Panc1 (cell line): ENCODE data around the gene P2RX3. TPM values are rescaled to one million over a fixed set of nuclear protein-coding genes. Genes with fewer than 3 reads are reported as not detected.

ENCODE experiments used
- ATAC-seq: fragments of 200-7000 bp; cut with Tn5 transposase; 2 replicates; pipeline ENCODE4 v1.9.1; 2020; ENCODE audit warnings: mild to moderate bottlenecking, moderate library complexity
- BruUV-seq: library from RNA; stranded (reverse); fragments of 400-500 nt; replicated peaks from 2 replicates; lab custom pipeline; 2021; lab: Mats Ljungman, UMichigan
- CTCF ChIA-PET: fragments of 300-600 bp; sonication (Branson Sonifier 250); formaldehyde crosslinking; loops from one replicate; lab custom pipeline; 2022; ENCODE audit warnings: antibody characterized with exemption; lab: Charles Lee
- POLR2A ChIA-PET: fragments of 300-600 bp; sonication (Branson Sonifier 250); formaldehyde crosslinking; loops from one replicate; lab custom pipeline; 2022; ENCODE audit warnings: antibody characterized with exemption; lab: Charles Lee
- DNase-seq: peaks from one replicate; pipeline ENCODE4 v3.0.0-alpha.2; 2010; ENCODE audit warnings: low read depth, low spot score
- H3K27ac ChIP-seq: 2 replicates; pipeline ENCODE4 v1.5.1; 2011; ENCODE audit warnings: mild to moderate bottlenecking, low read length, inconsistent platforms
- H3K27me3 ChIP-seq: fragments of 200-500 bp; sonication (Bioruptor generic); 2 replicates; pipeline ENCODE4 v1.6.0; 2014; ENCODE audit warnings: low read length, inconsistent platforms; ENCODE audit not compliant: control insufficient read depth, insufficient read depth
- H3K36me3 ChIP-seq: fragments of 200-500 bp; sonication (Bioruptor generic); 2 replicates; pipeline ENCODE4 v1.5.1; 2014; ENCODE audit warnings: inconsistent platforms, mild to moderate bottlenecking, low read length, moderate library complexity; ENCODE audit not compliant: control insufficient read depth, insufficient read depth
- H3K4me1 ChIP-seq: 2 replicates; pipeline ENCODE4 v1.5.1; 2011; ENCODE audit warnings: inconsistent platforms, mild to moderate bottlenecking, low read length, moderate library complexity; ENCODE audit not compliant: control insufficient read depth, insufficient read depth
- H3K4me3 ChIP-seq, 2 experiments: 2 replicates each; pipeline ENCODE4 v1.5.1; 2011 to 2012; ENCODE audit warnings: low read depth in 2 of 2, low read length in 2 of 2, mild to moderate bottlenecking in 2 of 2, inconsistent platforms in 1 of 2, moderate library complexity in 1 of 2
- H3K9me3 ChIP-seq: fragments of 200-500 bp; sonication (Bioruptor generic); 2 replicates; pipeline ENCODE4 v1.5.1; 2014; ENCODE audit warnings: low read depth, mild to moderate bottlenecking, inconsistent platforms, low read length, moderate library complexity; ENCODE audit not compliant: control insufficient read depth, insufficient read depth
- POLR2AphosphoS5 ChIP-seq: IDR thresholded peaks from 2 replicates; pipeline ENCODE4 v1.6.1; 2012; ENCODE audit warnings: mild to moderate bottlenecking, low read depth, low read length, moderate library complexity
- SIN3A ChIP-seq: IDR thresholded peaks from 2 replicates; pipeline ENCODE4 v1.6.1; 2012; ENCODE audit warnings: low read depth, mild to moderate bottlenecking, low read length, moderate library complexity, borderline replicate concordance; ENCODE audit not compliant: insufficient read depth
- TCF7L2 ChIP-seq: IDR thresholded peaks from 2 replicates; pipeline ENCODE4 v1.6.1; 2011; ENCODE audit warnings: mild to moderate bottlenecking, low read depth, low read length, inconsistent platforms
- in situ Hi-C: cut with HindIII; loops from 2 replicates; pipeline ENCODE4 v1.10.0; 2016; ENCODE audit warnings: low sequenced_read_pairs, low pct_unique_long_range_greater_than_20kb
- intact Hi-C: fragments of 100-400 bp; cut with micrococcal nuclease; formaldehyde crosslinking; loops from one replicate; pipeline ENCODE4 v1.10.0; 2022; ENCODE audit not compliant: unreplicated experiment
- total RNA-seq: library from RNA; stranded (reverse); gene quantifications from one replicate; pipeline ENCODE4 v1.2.1, GENCODE V29; 2021; ENCODE audit not compliant: unreplicated experiment
- TF ChIP-seq, protein P1 (sequence below): fragments of 450-650 bp; IDR thresholded peaks from 2 replicates; pipeline ENCODE4 v1.5.1; 2017; ENCODE audit warnings: mild to moderate bottlenecking
- TF ChIP-seq, protein P2 (sequence below), 2 experiments: IDR thresholded peaks; 2 replicates each; pipeline ENCODE4 v1.6.1; 2011 to 2012; ENCODE audit warnings: low read depth in 2 of 2, control low read depth in 1 of 2, low read length in 1 of 2, mild to moderate bottlenecking in 1 of 2, moderate library complexity in 1 of 2; ENCODE audit not compliant: insufficient read depth in 1 of 2

The P2RX3 gene
- total RNA-seq, 1 experiment from 2014 or later = not detected

DNA sequence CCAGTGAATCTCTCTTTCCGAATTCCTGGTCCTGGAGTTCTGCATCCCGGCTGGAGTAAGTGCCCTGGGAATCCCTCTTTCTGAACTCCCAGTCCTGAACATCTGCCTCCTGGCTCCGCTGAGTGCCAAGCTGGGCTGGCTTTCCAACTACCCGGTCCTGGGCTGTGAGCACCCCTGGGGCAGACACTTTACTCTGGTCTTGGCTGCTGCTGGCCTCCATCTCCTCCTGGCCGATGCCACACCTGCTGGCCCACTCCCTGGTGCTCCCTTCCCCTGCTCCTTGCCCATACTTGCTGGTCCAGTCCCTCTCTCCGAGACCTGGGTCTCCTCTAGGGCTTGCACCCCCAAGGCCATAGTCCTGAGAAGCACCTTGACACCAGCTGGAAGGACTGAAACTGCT lies 28.1 kb upstream of the P2RX3 start:
- no TSS peak for BruUV-seq
- CTCF ChIA-PET = no interaction called here
- TF ChIP-seq, protein P1, sequence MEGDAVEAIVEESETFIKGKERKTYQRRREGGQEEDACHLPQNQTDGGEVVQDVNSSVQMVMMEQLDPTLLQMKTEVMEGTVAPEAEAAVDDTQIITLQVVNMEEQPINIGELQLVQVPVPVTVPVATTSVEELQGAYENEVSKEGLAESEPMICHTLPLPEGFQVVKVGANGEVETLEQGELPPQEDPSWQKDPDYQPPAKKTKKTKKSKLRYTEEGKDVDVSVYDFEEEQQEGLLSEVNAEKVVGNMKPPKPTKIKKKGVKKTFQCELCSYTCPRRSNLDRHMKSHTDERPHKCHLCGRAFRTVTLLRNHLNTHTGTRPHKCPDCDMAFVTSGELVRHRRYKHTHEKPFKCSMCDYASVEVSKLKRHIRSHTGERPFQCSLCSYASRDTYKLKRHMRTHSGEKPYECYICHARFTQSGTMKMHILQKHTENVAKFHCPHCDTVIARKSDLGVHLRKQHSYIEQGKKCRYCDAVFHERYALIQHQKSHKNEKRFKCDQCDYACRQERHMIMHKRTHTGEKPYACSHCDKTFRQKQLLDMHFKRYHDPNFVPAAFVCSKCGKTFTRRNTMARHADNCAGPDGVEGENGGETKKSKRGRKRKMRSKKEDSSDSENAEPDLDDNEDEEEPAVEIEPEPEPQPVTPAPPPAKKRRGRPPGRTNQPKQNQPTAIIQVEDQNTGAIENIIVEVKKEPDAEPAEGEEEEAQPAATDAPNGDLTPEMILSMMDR = no peak
- no peak for TF ChIP-seq TCF7L2
- TF ChIP-seq POLR2AphosphoS5 = no peak
- TF ChIP-seq, protein P2, sequence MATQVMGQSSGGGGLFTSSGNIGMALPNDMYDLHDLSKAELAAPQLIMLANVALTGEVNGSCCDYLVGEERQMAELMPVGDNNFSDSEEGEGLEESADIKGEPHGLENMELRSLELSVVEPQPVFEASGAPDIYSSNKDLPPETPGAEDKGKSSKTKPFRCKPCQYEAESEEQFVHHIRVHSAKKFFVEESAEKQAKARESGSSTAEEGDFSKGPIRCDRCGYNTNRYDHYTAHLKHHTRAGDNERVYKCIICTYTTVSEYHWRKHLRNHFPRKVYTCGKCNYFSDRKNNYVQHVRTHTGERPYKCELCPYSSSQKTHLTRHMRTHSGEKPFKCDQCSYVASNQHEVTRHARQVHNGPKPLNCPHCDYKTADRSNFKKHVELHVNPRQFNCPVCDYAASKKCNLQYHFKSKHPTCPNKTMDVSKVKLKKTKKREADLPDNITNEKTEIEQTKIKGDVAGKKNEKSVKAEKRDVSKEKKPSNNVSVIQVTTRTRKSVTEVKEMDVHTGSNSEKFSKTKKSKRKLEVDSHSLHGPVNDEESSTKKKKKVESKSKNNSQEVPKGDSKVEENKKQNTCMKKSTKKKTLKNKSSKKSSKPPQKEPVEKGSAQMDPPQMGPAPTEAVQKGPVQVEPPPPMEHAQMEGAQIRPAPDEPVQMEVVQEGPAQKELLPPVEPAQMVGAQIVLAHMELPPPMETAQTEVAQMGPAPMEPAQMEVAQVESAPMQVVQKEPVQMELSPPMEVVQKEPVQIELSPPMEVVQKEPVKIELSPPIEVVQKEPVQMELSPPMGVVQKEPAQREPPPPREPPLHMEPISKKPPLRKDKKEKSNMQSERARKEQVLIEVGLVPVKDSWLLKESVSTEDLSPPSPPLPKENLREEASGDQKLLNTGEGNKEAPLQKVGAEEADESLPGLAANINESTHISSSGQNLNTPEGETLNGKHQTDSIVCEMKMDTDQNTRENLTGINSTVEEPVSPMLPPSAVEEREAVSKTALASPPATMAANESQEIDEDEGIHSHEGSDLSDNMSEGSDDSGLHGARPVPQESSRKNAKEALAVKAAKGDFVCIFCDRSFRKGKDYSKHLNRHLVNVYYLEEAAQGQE (IDR thresholded peaks at IDR 0.05; ENCODE audit: insufficient read depth in 1 of 2, low read depth in 2 of 2, low read length in 1 of 2) = no peak
- no peak for TF ChIP-seq SIN3A
- no peak overlapping the region for H3K4me3 ChIP-seq
- H3K9me3 ChIP-seq = no peaks in the 10 kb centered on the region
- ATAC-seq (no peak), DNase-seq (no peak)
- H3K27ac ChIP-seq = no peak overlapping the region; the same call in 1 of the 2 replicates
- H3K4me1 ChIP-seq = peaks cover 28% of the 10 kb centered on the region
- intact Hi-C loops (no loop called here), in situ Hi-C loops (no loop called here)
- no peaks in the 10 kb centered on the region for H3K27me3 ChIP-seq
- H3K36me3 ChIP-seq = no peaks in the 10 kb centered on the region
- POLR2A ChIA-PET = no interaction called here

DNA sequence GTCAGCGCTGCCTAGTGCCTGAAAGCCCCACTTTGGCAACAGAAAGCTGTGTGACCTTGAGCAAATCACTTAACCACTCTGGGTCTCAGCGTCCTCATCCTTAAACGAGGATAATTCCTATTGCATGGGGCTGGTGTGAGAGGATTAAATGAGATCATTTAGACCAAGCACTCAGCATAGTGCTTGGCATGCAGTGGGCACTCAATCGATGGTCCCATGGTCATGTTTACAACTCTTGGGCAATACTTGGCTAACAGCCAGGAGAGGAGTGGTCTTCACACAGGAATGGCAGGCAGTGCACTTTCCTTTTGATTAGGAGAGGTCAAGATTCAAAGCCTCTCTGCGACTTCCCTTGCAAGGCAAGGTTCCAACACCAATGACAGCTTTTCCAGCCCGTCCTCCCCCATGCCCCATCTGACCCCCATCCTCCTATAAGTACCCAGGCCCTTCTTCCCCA lies 27.5 kb upstream of the P2RX3 start:
- DNase-seq (no peak), ATAC-seq (no peak)
- Histone ChIP-seq H3K9me3 (no peaks in the 10 kb centered on the region), H3K36me3 (no peaks in the 10 kb centered on the region), H3K27me3 (no peaks in the 10 kb centered on the region), H3K27ac (peak overlapping the region; percentile 72), H3K4me1 (peaks cover 28% of the 10 kb centered on the region), H3K4me3 (peak overlapping the region; percentile 45 to 60)
- CTCF ChIA-PET = no interaction called here
- TF ChIP-seq POLR2AphosphoS5 (0 out of 2 replicates have a peak, but pooled peaks have one; percentile 1), TCF7L2 (no peak)
- in situ Hi-C loops (no loop called here), intact Hi-C loops (no loop called here)
- BruUV-seq = no TSS peak
- POLR2A ChIA-PET = no interaction called here
